Right lobe of liver (tissue), 6 donors: Measurements from ENCODE around the gene SLAIN2. TPM values are rescaled to one million over a fixed set of nuclear protein-coding genes. Genes with fewer than 3 reads are reported as not detected.
"Not testable (repeated sequence)": the region's sequence is repeated elsewhere in the genome, so short reads cannot be mapped to it uniquely, and the experiment has no call there.

Experiments
- ATAC-seq, 4 donors: fragments of 200-7000 bp; cut with Tn5 transposase; one replicate each; pipeline ENCODE4 v1.9.1; 2020; ENCODE audit warnings: mild to moderate bottlenecking in 4 of 4, moderate library complexity in 4 of 4
- DNase-seq, 3 donors: peaks; one replicate each; pipeline ENCODE4 v3.0.0-alpha.2; 2020
- H3K27ac ChIP-seq, 3 donors: fragments of 200-600 bp; one replicate each; pipeline ENCODE4 v1.8.0; 2022
- H3K27me3 ChIP-seq, 2 donors: fragments of 200-600 bp; one replicate each; pipeline ENCODE4 v1.8.0; 2022
- H3K36me3 ChIP-seq, 4 donors: fragments of 200-600 bp; sonication (generic) in 1 of 4; one replicate each; pipeline versions ENCODE4 v1.5.1 to v1.8.0; 2017 to 2022; ENCODE audit warnings: control low read depth in 1 of 4
- H3K4me1 ChIP-seq, 4 donors: fragments of 200-600 bp; sonication (generic) in 1 of 4; one replicate each; pipeline versions ENCODE4 v1.5.1 to v1.8.0; 2017 to 2022; ENCODE audit warnings: control low read depth in 1 of 4
- H3K4me3 ChIP-seq, 3 donors: fragments of 200-600 bp; one replicate each; pipeline ENCODE4 v1.8.0; 2022
- H3K9me3 ChIP-seq, 4 donors: fragments of 200-600 bp; sonication (generic) in 1 of 4; one replicate each; pipeline versions ENCODE4 v1.5.1 to v1.8.0; 2017 to 2022; ENCODE audit warnings: control low read depth in 1 of 4
- POLR2A ChIP-seq: fragments of 450-650 bp; IDR thresholded peaks from one replicate; pipeline ENCODE4 v1.6.1; 2017; ENCODE audit warnings: antibody characterized with exemption, mild to moderate bottlenecking
- WGBS: methylation state at CpG from one replicate; pipeline ENCODE4 v1.1.6; 2018; ENCODE audit warnings: low coverage, low lambda C conversion rate; ENCODE audit not compliant: insufficient coverage; ENCODE audit errors: missing lambda C conversion rate; 5-methylcytosine and 5-hydroxymethylcytosine counted together
- intact Hi-C, 2 donors: fragments of 100-400 bp; cut with DNase I; formaldehyde crosslinking; loops; one replicate each; pipeline versions ENCODE4 v1.11.2 to v1.14.1; 2022
- total RNA-seq, 6 experiments: library from RNA; depleted of rRNA in 2 of 6; stranded (reverse); fragments of >200 nt in 2 of 6; fragmentation: NEBNext Ultra II Directional in 3 of 6; extraction: Animal tissue kit (Norgen Biotek cat#: 25700) in 3 of 6; gene quantifications; one replicate each; pipeline versions ENCODE4 v1.1.0 to v1.2.4, GENCODE V29; 2016 to 2023
- TF ChIP-seq, protein P1 (sequence below), 4 donors: fragments of 200-600 bp in 3 of 4; fragments of 450-650 bp in 1 of 4; IDR thresholded peaks; one replicate each; pipeline versions ENCODE4 v1.5.1 to v1.8.0; 2016 to 2022; ENCODE audit warnings: antibody characterized with exemption in 4 of 4, mild to moderate bottlenecking in 2 of 4
- donor health status: DM: no; HTN: yes; CAD: no.
- donor health status: DM: no; HTN: no; CAD: no.
- donor health status: DM: no; HTN: no; CAD: no.
- donor health status: DM: no; HTN: yes; CAD: no.
- donor health status: DM: no; HTN: yes; CAD: no.

Gene SLAIN2
- total RNA-seq, 6 experiments from 2014 or later, result 36.4 to 80.6 (median 45.1) TPM

DNA sequence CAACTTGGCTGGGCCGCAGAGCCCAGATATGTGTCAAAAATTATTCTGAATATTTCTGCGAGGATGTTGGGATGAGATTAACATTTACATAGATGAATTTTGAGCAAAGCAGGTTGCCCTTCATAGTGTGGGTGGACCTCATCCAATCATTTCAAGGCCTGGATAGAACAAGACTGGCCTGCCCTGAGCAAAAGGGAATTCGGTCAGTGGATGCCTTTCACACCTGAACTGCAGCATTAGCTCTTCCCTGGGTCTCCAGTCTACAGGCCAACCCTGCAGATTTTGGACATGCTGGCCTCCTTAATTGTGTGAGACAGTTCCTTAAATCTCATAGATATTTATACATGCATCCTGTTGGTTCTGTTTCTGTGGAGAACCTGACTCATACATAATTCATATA lies 109.4 kb downstream of the SLAIN2 start:
- 100% methylated on average over 2 of the region's 3 CpGs for WGBS
- Histone ChIP-seq H3K4me1 (no peaks in the 10 kb centered on the region), H3K36me3 (no peaks in the 10 kb centered on the region), H3K9me3 (no peaks in the 10 kb centered on the region), H3K4me3 (no peak overlapping the region), H3K27me3 (no peaks in the 10 kb centered on the region), H3K27ac (no peak overlapping the region)
- no peak for DNase-seq
- no peak for ATAC-seq
- TF ChIP-seq, protein P1, sequence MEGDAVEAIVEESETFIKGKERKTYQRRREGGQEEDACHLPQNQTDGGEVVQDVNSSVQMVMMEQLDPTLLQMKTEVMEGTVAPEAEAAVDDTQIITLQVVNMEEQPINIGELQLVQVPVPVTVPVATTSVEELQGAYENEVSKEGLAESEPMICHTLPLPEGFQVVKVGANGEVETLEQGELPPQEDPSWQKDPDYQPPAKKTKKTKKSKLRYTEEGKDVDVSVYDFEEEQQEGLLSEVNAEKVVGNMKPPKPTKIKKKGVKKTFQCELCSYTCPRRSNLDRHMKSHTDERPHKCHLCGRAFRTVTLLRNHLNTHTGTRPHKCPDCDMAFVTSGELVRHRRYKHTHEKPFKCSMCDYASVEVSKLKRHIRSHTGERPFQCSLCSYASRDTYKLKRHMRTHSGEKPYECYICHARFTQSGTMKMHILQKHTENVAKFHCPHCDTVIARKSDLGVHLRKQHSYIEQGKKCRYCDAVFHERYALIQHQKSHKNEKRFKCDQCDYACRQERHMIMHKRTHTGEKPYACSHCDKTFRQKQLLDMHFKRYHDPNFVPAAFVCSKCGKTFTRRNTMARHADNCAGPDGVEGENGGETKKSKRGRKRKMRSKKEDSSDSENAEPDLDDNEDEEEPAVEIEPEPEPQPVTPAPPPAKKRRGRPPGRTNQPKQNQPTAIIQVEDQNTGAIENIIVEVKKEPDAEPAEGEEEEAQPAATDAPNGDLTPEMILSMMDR (IDR thresholded peaks at IDR 0.05), result no peak
- no peak for TF ChIP-seq POLR2A
- intact Hi-C loops, result no loop called here

DNA sequence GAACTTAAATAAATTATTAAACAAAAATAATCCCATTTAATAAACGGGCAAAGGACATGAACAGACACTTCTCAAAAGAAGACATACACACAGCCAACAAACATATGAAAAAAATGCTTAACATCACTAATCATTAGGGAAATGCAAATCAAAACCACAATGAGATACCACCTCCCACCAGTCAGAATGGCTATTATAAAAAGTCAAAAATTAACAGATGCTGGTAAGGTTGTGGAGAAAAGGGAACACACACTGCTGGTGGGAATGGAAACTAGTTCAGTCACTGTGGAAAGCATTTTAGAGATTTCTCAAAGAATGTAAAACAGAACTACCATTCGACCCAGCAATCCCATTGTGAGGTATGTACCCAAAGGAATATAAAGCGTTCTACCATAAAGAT lies 110.3 kb downstream of the SLAIN2 start:
- H3K4me3 ChIP-seq, H3K4me1 ChIP-seq, H3K27ac ChIP-seq, H3K27me3 ChIP-seq, intact Hi-C loops, H3K9me3 ChIP-seq, DNase-seq, H3K36me3 ChIP-seq, ATAC-seq: not testable (repeated sequence)
- 86% methylated on average over 3 of the region's 3 CpGs for whole genome bisulfite sequencing

DNA sequence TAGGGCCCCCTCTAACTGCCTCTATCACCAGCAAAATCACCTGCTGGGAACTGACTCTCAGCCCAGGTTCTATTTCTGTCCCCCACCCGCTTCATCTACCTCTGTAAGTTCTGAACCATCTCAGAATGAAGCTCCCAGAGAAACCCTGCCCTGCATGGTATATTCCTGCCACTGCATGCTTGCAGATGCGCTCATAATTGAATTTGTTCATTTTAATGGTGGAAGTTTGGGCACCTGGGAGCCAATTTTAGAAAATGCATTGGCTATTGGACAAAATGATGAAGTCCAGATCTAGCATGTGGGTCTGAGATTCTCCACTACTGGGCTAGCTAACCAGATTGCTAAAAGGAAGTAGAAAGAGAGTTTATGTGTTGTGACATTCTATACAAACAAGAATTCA lies 113.3 kb downstream of the SLAIN2 start:
- intact Hi-C loops, result no loop called here
- 100% methylated on average over 2 of the region's 2 CpGs for WGBS
- Histone ChIP-seq H3K4me1 (no peaks in the 10 kb centered on the region), H3K27me3 (no peaks in the 10 kb centered on the region), H3K4me3 (no peak overlapping the region), H3K9me3 (no peaks in the 10 kb centered on the region), H3K27ac (no peak overlapping the region), H3K36me3 (no peaks in the 10 kb centered on the region)
- ATAC-seq (no peak), DNase-seq (no peak)
- TF ChIP-seq, protein P1 (IDR thresholded peaks at IDR 0.05), result no peak
- no peak for TF ChIP-seq POLR2A

DNA sequence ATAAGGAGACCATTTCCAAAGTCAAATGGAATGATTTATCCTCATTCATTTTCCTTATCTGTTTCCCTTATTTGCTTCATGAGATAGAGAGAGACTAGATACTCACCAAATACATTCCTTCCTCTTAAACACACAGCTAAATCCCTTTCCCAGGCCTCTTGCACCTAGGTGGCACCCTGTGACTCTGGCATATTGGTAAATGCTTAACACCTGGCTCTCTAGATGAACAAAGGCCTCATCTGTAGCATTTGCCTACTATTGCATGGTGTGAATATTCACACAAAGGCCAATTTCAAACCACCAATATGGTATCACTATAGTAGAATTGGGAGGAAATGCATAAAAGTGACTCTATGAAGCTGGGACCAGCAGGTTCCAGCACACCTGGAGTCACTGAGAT lies 119.7 kb downstream of the SLAIN2 start:
- H3K4me3 ChIP-seq, result no peak overlapping the region
- TF ChIP-seq POLR2A, result no peak
- TF ChIP-seq, protein P1 (IDR thresholded peaks at IDR 0.05), result no peak
- DNase-seq, result no peak
- H3K27ac ChIP-seq, result no peak overlapping the region
- no peak for ATAC-seq
- no peaks in the 10 kb centered on the region for H3K9me3 ChIP-seq
- H3K4me1 ChIP-seq, result no peaks in the 10 kb centered on the region
- intact Hi-C loops, result no loop called here
- H3K27me3 ChIP-seq, result no peaks in the 10 kb centered on the region
- H3K36me3 ChIP-seq, result no peaks in the 10 kb centered on the region

DNA sequence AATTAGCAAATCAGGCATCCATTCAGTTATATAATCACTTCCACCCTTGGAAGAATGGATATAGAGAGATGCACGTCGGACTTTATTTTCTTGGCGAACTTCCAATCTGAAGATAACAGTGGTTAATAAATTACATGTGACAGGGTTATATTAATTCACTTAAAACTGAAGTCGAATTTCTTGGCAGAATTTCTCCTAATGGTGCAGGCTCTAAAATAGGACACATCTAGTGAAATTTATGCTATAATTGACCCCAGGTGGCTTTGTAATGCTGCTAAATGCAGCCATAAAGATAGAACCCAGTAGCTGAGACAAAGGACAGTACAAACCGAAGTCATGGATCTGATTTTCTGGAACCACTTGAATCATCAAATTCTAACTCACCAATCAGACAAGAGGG lies 121.0 kb downstream of the SLAIN2 start:
- no peak for ATAC-seq
- Histone ChIP-seq H3K4me3 (no peak overlapping the region), H3K36me3 (no peaks in the 10 kb centered on the region), H3K27me3 (no peaks in the 10 kb centered on the region), H3K4me1 (no peaks in the 10 kb centered on the region), H3K27ac (no peak overlapping the region), H3K9me3 (no peaks in the 10 kb centered on the region)
- WGBS, result 34% methylated on average over 5 of the region's 5 CpGs
- TF ChIP-seq POLR2A, result no peak
- TF ChIP-seq, protein P1 (IDR thresholded peaks at IDR 0.05), result no peak
- intact Hi-C loops, result no loop called here
- DNase-seq, result no peak
